Measurements from ENCODE around the gene FAXDC2. TPM values are rescaled to one million over a fixed set of nuclear protein-coding genes. Genes with fewer than 3 reads are reported as not detected.
"Not testable (repeated sequence)": the region's sequence is repeated elsewhere in the genome, so short reads cannot be mapped to it uniquely, and the experiment has no call there.

Gene FAXDC2
- total and polyA plus RNA-seq, 9 of the 15 experiments (the other 6 are each of a cell fraction or from before 2014, with no cell fraction given): 2.4 to 30.0 (median 9.9) TPM

GRCh38 chr5:154836225-154836624 lies 14.2 kb downstream of the FAXDC2 start (continued):
- no peak for TF ChIP-seq THRB (CRISPR knock-in tag; conservative IDR thresholded peaks at IDR 0.05)
- no peak for TF ChIP-seq RBBP5 (IDR thresholded peaks at IDR 0.05; ENCODE audit: borderline replicate concordance, insufficient read depth, low read length, poor library complexity, severe bottlenecking)

GRCh38 chr5:154835701-154836052 lies 14.7 kb downstream of the FAXDC2 start:
- H3K4me3 ChIP-seq; H3K4me2 ChIP-seq (ENCODE audit: insufficient read depth, low read length); CTCF ChIA-PET (ENCODE audit: low intra/inter-chr PET ratio); in situ Hi-C loops (cut with MboI); H4K20me1 ChIP-seq (replicated peaks; ENCODE audit: control insufficient read depth, insufficient read depth, low read length); H3K9me3 ChIP-seq (replicated peaks; ENCODE audit: control insufficient read depth, insufficient read depth, low read depth, low read length); H2AFZ ChIP-seq (ENCODE audit: low read depth, low read length); BruUV-seq (replicated peaks); ATAC-seq; H3K27ac ChIP-seq (ENCODE audit: extremely low read depth, low read depth, low read length); FAIRE-seq; H3K27me3 ChIP-seq (ENCODE audit: control insufficient read depth in 2 of 2, insufficient read depth in 2 of 2, low read length in 2 of 2); H3K9ac ChIP-seq (ENCODE audit: insufficient read depth in 1 of 2, low read depth in 2 of 2, low read length in 2 of 2); DNase-seq (ENCODE audit: extremely low read depth in 1 of 4, low spot score in 3 of 4); H3K9me1 ChIP-seq (ENCODE audit: control insufficient read depth, insufficient read depth, low read length): not testable (repeated sequence)
- POLR2A ChIA-PET: interaction anchor here (0.6 to 1.5 kb wide), 7 partner anchors 8 to 137 kb away, joined by 3 to 9 read pairs (median 4); partner anchors contain the start of gene FAXDC2
- Histone ChIP-seq H3K4me1 (replicated peaks in 1 of 2; ENCODE audit: control insufficient read depth in 2 of 2, insufficient read depth in 2 of 2, low read length in 2 of 2) (peaks cover 27 to 31% of the 10 kb centered on the region in 2 experiments), H3K36me3 (ENCODE audit: control insufficient read depth, insufficient read depth, low read length) (peaks cover 17% of the 10 kb centered on the region), H3K79me2 (ENCODE audit: control insufficient read depth, insufficient read depth, low read length) (peaks cover 33% of the 10 kb centered on the region)
- TF ChIP-seq PYGO2 (tag; IDR thresholded peaks at IDR 0.05) (0 out of 2 replicates have a peak, but pooled peaks have one; percentile 43), ZFX (CRISPR knock-in tag; IDR thresholded peaks at IDR 0.05) (0 out of 2 replicates have a peak, but pooled peaks have one; percentile 2)
- intact Hi-C loops (cut with micrococcal nuclease): loop anchor here (1.0 to 2.0 kb wide), 3 partner anchors 17 to 181 kb away; partner anchors contain the start of gene CNOT8
- WGBS (ENCODE audit: insufficient coverage, low coverage, missing lambda C conversion rate): 21% methylated on average over 9 of the region's 9 CpGs

Measured in K562 (cell line).